ENCODE results near the gene PLPPR5. TPM values are rescaled to one million over a fixed set of nuclear protein-coding genes. Genes with fewer than 3 reads are reported as not detected.

PLPPR5 gene
- total RNA-seq, 1 experiment from 2014 or later, result not detected

DNA sequence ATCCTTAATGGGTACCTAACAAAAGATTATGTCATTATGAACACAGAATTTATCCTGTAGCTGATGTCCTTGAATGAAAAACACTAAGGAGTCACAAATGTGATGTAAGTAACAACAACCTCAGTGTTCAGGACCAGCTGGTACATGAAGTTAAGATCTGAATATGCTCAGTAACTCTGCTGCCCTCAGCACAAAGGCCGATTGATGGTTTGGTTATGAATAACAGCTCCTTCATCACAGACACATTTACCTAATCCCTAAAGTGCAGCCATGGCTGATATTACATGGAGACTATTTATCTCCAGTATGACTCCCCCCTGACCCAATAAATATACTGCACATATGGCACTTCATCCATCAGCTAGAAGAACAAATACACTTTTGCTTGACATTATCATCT, 75.2 kb downstream of the PLPPR5 start:
- no peak overlapping the region for H3K9ac ChIP-seq (ENCODE audit: low read length)
- H3K27ac ChIP-seq (ENCODE audit: low read depth, low read length), result no peak overlapping the region
- no peaks in the 10 kb centered on the region for H3K79me2 ChIP-seq (ENCODE audit: insufficient read depth, low read length)
- no peaks in the 10 kb centered on the region for H3K4me1 ChIP-seq (ENCODE audit: control insufficient read depth in 1 of 2, insufficient read depth in 2 of 2, low read length in 2 of 2)
- no peak overlapping the region for H3K4me2 ChIP-seq (ENCODE audit: low read length)
- H3K4me3 ChIP-seq (replicated peaks in 1 of 2; ENCODE audit: low read depth in 1 of 2, low read length in 2 of 2), result no peak overlapping the region
- H3K9me2 ChIP-seq (ENCODE audit: insufficient read depth), result no peaks in the 10 kb centered on the region
- CTCF ChIA-PET, result no interaction called here
- no peaks in the 10 kb centered on the region for H3K27me3 ChIP-seq (ENCODE audit: insufficient read depth, low read length)
- no peak for DNase-seq (ENCODE audit: low read depth, low spot score)
- TF ChIP-seq CBX3 (IDR thresholded peaks at IDR 0.05; ENCODE audit: low read depth) (no peak), ZFX (IDR thresholded peaks at IDR 0.05) (no peak), EZH2 (IDR thresholded peaks at IDR 0.05) (no peak), FOSL1 (IDR thresholded peaks at IDR 0.05; ENCODE audit: low read depth) (no peak), SIN3A (IDR thresholded peaks at IDR 0.05; ENCODE audit: low read depth) (no peak), JUND (IDR thresholded peaks at IDR 0.05) (no peak)
- TF ChIP-seq, protein P1, sequence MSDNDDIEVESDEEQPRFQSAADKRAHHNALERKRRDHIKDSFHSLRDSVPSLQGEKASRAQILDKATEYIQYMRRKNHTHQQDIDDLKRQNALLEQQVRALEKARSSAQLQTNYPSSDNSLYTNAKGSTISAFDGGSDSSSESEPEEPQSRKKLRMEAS (IDR thresholded peaks at IDR 0.05), result no peak
- TF ChIP-seq, protein P2, sequence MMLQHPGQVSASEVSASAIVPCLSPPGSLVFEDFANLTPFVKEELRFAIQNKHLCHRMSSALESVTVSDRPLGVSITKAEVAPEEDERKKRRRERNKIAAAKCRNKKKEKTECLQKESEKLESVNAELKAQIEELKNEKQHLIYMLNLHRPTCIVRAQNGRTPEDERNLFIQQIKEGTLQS (IDR thresholded peaks at IDR 0.05), result no peak
- TF ChIP-seq, protein P3, sequence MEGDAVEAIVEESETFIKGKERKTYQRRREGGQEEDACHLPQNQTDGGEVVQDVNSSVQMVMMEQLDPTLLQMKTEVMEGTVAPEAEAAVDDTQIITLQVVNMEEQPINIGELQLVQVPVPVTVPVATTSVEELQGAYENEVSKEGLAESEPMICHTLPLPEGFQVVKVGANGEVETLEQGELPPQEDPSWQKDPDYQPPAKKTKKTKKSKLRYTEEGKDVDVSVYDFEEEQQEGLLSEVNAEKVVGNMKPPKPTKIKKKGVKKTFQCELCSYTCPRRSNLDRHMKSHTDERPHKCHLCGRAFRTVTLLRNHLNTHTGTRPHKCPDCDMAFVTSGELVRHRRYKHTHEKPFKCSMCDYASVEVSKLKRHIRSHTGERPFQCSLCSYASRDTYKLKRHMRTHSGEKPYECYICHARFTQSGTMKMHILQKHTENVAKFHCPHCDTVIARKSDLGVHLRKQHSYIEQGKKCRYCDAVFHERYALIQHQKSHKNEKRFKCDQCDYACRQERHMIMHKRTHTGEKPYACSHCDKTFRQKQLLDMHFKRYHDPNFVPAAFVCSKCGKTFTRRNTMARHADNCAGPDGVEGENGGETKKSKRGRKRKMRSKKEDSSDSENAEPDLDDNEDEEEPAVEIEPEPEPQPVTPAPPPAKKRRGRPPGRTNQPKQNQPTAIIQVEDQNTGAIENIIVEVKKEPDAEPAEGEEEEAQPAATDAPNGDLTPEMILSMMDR (IDR thresholded peaks at IDR 0.05 in 2 of 3, conservative IDR thresholded peaks at IDR 0.05 in 1 of 3; ENCODE audit: borderline replicate concordance in 1 of 3, insufficient read depth in 1 of 3, low read depth in 2 of 3, low read length in 2 of 3), result no peak
- TF ChIP-seq, protein P4, sequence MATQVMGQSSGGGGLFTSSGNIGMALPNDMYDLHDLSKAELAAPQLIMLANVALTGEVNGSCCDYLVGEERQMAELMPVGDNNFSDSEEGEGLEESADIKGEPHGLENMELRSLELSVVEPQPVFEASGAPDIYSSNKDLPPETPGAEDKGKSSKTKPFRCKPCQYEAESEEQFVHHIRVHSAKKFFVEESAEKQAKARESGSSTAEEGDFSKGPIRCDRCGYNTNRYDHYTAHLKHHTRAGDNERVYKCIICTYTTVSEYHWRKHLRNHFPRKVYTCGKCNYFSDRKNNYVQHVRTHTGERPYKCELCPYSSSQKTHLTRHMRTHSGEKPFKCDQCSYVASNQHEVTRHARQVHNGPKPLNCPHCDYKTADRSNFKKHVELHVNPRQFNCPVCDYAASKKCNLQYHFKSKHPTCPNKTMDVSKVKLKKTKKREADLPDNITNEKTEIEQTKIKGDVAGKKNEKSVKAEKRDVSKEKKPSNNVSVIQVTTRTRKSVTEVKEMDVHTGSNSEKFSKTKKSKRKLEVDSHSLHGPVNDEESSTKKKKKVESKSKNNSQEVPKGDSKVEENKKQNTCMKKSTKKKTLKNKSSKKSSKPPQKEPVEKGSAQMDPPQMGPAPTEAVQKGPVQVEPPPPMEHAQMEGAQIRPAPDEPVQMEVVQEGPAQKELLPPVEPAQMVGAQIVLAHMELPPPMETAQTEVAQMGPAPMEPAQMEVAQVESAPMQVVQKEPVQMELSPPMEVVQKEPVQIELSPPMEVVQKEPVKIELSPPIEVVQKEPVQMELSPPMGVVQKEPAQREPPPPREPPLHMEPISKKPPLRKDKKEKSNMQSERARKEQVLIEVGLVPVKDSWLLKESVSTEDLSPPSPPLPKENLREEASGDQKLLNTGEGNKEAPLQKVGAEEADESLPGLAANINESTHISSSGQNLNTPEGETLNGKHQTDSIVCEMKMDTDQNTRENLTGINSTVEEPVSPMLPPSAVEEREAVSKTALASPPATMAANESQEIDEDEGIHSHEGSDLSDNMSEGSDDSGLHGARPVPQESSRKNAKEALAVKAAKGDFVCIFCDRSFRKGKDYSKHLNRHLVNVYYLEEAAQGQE (IDR thresholded peaks at IDR 0.05; ENCODE audit: low read depth), result no peak
- H4K20me1 ChIP-seq (ENCODE audit: insufficient read depth), result no peaks in the 10 kb centered on the region
- no peak for ATAC-seq
- BruUV-seq (replicated peaks), result no TSS peak
- RAD21 ChIA-PET (ENCODE audit: low non-redundant PET in 1 of 2, low total read pairs in 2 of 2, uncharacterized antibody in 2 of 2, unreplicated experiment in 2 of 2), result no interaction called here
- no peaks in the 10 kb centered on the region for H3K36me3 ChIP-seq (ENCODE audit: control insufficient read depth in 1 of 2, insufficient read depth in 2 of 2, low read length in 2 of 2)
- H2AFZ ChIP-seq (ENCODE audit: low read depth, low read length, poor library complexity, severe bottlenecking), result no peak overlapping the region
- intact Hi-C loops (cut with micrococcal nuclease), result no loop called here
- POLR2A ChIA-PET, result no interaction called here
- H3K9me3 ChIP-seq (ENCODE audit: control insufficient read depth in 1 of 2, insufficient read depth in 1 of 2, low read depth in 1 of 2, low read length in 2 of 2), result no peaks in the 10 kb centered on the region
